Activated CD4-positive, alpha-beta memory T cell treated with anti-CD3 and anti-CD28 coated beads, Interleukin-2, amount 10 ng/mL, durations not matched to agents 7 days and 5 days (primary cell): ENCODE measurements around the gene DTD2. TPM values are rescaled to one million over a fixed set of nuclear protein-coding genes. Genes with fewer than 3 reads are reported as not detected.

Experiments
- total RNA-seq, 2 experiments: library from RNA; stranded (reverse); gene quantifications; one replicate each; pipeline ENCODE4 v1.2.3, GENCODE V29; 2021

DTD2 gene
- total RNA-seq, 2 experiments from 2014 or later = 12.8 to 13.0 TPM

Other genes starting within 250 kb of the DTD2 start
- gene HECTD1, start 249.7 kb downstream of the DTD2 start, total RNA-seq = 10 to 100 TPM; 85.1 to 92.3 TPM
- gene HEATR5A, start 37.0 kb downstream of the DTD2 start, total RNA-seq = 10 to 100 TPM in 1 of 2 experiments, 1 to 10 TPM in 1; 9.4 to 12.5 TPM
- not detected for gene GPR33, start 30.5 kb upstream of the DTD2 start, total RNA-seq
- 1 to 10 TPM; 4.2 to 4.7 TPM for gene NUBPL, start 103.9 kb upstream of the DTD2 start, total RNA-seq